NB4 (cell line): ENCODE measurements around the gene PGR.

ENCODE experiments used
- CTCF ChIP-seq: IDR thresholded peaks from one replicate; pipeline ENCODE4 v1.5.1; 2012; ENCODE audit warnings: low read depth, low read length
- MAX ChIP-seq: IDR thresholded peaks from 2 replicates; pipeline ENCODE4 v1.6.1; 2011; ENCODE audit warnings: low read depth, low read length
- MYC ChIP-seq: IDR thresholded peaks from 2 replicates; pipeline ENCODE4 v1.6.1; 2011; ENCODE audit warnings: low read depth, low read length
- POLR2A ChIP-seq: IDR thresholded peaks from 2 replicates; pipeline ENCODE4 v1.6.1; 2011; ENCODE audit warnings: mild to moderate bottlenecking; ENCODE audit not compliant: insufficient read length; ENCODE audit errors: extremely low read depth

- TF ChIP-seq CTCF (no peak), POLR2A (no peak), MYC (no peak), MAX (no peak)
Observed at GRCh38 chr11:101049813-101050212, 79.8 kb downstream of the PGR start.
